ENCODE measurements around the gene MYBPH. TPM values are rescaled to one million over a fixed set of nuclear protein-coding genes. Genes with fewer than 3 reads are reported as not detected.

Gene MYBPH
- total RNA-seq, 2 donors from 2014 or later: not detected

DNA sequence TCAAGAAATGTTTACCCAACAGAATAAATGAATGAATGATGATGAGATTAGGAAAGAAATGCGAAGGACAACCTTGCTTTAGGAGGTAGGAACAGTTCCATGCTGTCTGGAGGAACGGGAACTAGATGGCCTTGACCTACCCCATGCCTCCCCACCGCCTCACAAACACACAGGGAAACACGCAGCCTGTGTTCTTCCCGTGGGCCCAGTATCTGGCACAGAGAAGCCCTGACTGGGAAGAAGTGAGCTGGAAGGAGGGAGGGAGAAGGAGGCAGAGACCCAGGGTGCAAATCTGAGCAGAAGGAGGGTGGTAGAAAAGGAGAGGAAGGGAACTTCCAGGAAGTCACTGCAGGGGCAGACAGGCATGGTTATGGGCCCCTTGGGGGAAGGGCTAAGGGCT, 51.6 kb downstream of the MYBPH start:
- Histone ChIP-seq H3K36me3 (no peaks in the 10 kb centered on the region), H3K4me3 (no peak overlapping the region), H3K4me1 (ENCODE audit: control insufficient read depth in 1 of 2, low read depth in 2 of 2) (peaks cover 14 to 27% of the 10 kb centered on the region in 2 donors), H3K27me3 (replicated peaks; ENCODE audit: insufficient read depth) (no peaks in the 10 kb centered on the region), H3K27ac (no peak overlapping the region), H3K9me3 (no peaks in the 10 kb centered on the region)
- TF ChIP-seq, protein P1, sequence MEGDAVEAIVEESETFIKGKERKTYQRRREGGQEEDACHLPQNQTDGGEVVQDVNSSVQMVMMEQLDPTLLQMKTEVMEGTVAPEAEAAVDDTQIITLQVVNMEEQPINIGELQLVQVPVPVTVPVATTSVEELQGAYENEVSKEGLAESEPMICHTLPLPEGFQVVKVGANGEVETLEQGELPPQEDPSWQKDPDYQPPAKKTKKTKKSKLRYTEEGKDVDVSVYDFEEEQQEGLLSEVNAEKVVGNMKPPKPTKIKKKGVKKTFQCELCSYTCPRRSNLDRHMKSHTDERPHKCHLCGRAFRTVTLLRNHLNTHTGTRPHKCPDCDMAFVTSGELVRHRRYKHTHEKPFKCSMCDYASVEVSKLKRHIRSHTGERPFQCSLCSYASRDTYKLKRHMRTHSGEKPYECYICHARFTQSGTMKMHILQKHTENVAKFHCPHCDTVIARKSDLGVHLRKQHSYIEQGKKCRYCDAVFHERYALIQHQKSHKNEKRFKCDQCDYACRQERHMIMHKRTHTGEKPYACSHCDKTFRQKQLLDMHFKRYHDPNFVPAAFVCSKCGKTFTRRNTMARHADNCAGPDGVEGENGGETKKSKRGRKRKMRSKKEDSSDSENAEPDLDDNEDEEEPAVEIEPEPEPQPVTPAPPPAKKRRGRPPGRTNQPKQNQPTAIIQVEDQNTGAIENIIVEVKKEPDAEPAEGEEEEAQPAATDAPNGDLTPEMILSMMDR (IDR thresholded peaks at IDR 0.05): no peak
- ATAC-seq (ENCODE audit: insufficient number of reproducible peaks, low FRiP score, low read depth): no peak
- DNase-seq (ENCODE audit: low spot score): no peak

DNA sequence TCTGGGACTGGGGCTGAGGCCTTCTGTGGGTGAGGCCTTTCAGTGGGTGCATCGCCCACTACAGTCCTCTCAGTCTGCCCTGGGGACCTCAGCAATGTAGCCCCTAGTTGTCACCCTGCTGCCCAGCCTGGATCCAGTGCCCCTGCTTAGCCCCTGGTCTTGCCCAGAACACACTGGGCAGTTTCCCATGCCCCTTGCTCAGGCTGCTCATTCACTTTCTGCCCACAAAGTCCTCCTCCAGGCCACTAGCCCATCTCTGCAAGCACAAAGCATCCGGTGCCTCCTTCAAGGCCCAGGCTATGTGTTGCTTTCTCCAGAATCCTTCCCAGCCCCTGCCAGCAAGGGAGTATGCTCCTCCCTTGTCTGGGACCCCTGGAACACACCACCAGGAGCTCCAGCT, 53.5 kb downstream of the MYBPH start:
- TF ChIP-seq, protein P1 (IDR thresholded peaks at IDR 0.05): no peak
- Histone ChIP-seq H3K27me3 (replicated peaks; ENCODE audit: insufficient read depth) (no peaks in the 10 kb centered on the region), H3K27ac (no peak overlapping the region), H3K4me1 (ENCODE audit: control insufficient read depth in 1 of 2, low read depth in 2 of 2) (peaks cover 3 to 22% of the 10 kb centered on the region in 2 donors), H3K9me3 (no peaks in the 10 kb centered on the region), H3K36me3 (no peaks in the 10 kb centered on the region), H3K4me3 (no peak overlapping the region)
- DNase-seq (ENCODE audit: low spot score): no peak
- ATAC-seq (ENCODE audit: insufficient number of reproducible peaks, low FRiP score, low read depth): no peak

DNA sequence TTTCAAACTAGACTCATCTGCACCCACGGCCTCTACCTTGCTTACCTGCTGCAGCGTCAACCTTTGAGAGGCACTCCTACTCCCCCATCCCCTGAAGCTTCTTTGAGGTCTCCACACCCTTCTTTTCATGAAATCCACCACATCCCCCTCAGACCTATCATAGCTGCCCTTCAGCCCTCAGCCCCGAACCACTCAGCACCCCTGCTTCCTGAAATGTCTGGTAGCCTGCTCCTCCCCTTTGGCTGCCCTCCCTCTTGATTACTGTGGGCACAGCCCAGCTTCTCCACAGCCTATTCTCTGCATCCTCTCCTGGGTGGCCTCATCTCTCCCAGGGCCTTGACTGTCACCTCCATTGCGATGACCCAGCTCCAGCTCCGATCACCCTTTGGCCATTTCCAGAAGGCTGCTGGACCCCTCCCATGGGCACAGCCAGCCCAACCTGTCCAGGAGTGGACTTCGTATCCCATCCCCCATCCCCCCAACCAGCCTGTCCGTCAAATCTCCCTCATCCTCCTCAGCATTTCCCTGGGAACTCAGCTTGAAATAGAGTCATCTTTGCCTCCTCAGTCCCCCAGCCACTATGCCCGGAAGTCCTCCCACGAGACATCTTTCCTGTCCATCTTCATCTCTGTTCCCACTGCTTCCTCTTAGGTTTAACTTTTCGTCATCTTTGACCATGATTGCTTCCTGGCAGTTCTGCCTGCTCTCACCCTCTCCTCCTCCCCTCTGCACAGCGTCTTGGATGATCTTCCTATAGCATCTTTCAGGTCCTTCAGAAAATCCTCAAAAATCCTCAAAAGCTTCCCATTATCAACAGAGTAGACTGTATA, 54.2 kb downstream of the MYBPH start:
- ATAC-seq (ENCODE audit: insufficient number of reproducible peaks, low FRiP score, low read depth) (no peak), DNase-seq (ENCODE audit: low spot score) (no peak)
- Histone ChIP-seq H3K4me1 (ENCODE audit: control insufficient read depth in 1 of 2, low read depth in 2 of 2) (peaks cover under 1 to 14% of the 10 kb centered on the region in 2 donors), H3K27ac (no peak overlapping the region), H3K27me3 (replicated peaks; ENCODE audit: insufficient read depth) (no peaks in the 10 kb centered on the region), H3K36me3 (no peaks in the 10 kb centered on the region), H3K9me3 (no peaks in the 10 kb centered on the region), H3K4me3 (no peak overlapping the region)
- TF ChIP-seq, protein P1 (IDR thresholded peaks at IDR 0.05): no peak

DNA sequence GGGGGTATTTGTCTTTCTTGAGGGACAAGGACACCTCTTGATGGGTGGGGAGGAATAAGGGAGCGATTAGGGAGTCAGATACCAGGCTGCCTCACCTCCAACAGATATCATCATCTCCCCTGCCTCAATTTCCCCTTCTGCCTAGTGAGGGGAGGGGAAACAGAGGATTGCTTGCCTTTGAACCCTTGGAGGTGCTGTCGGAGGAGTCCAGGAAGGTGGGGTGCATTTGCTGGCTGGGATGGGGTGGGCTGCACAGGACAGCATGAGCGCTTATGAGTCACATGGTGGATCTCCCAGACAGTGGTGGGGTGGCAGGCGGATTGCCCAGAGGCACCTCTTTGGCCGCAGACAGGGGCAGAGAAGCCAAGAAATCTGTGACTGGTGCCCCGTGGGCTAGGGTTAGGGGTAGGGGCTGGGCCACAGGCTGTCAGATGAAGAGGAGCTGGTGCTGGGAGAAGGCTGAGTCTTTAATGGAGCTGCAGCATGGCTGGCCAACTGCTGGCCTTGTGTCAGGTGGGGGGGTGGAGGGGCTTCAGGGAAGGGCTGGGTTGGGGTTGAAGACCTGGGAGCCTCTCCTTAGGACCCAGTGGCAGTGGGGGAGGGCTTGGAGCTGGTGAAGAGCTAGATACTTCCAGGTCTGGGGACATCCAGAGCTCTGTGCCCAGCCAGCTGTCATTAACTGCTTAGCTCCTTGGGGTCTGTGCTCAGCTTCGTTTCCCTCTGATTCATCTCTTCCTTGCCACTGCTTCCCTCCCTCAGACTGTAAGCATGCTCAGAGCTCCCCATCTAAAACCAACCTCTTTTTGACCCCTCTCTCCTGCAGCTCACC, 55.1 kb downstream of the MYBPH start:
- Histone ChIP-seq H3K27ac (no peak overlapping the region), H3K4me3 (no peak overlapping the region), H3K27me3 (replicated peaks; ENCODE audit: insufficient read depth) (no peaks in the 10 kb centered on the region), H3K9me3 (no peaks in the 10 kb centered on the region), H3K4me1 (ENCODE audit: control insufficient read depth in 1 of 2, low read depth in 2 of 2) (peaks cover 0 to 9% of the 10 kb centered on the region in 2 donors), H3K36me3 (no peaks in the 10 kb centered on the region)
- TF ChIP-seq, protein P1 (IDR thresholded peaks at IDR 0.05): no peak
- ATAC-seq (ENCODE audit: insufficient number of reproducible peaks, low FRiP score, low read depth): no peak
- no peak for DNase-seq (ENCODE audit: low spot score)

Other genes with a start within 250 kb of the MYBPH start
- 10 to 100 TPM; 12.6 to 18.5 TPM for gene KLHL12, start 248.6 kb downstream of the MYBPH start, total RNA-seq
- gene ADIPOR1, start 217.5 kb downstream of the MYBPH start, total RNA-seq: 10 to 100 TPM; 91.8 to 98.6 TPM
- 10 to 100 TPM; 41.6 to 61.9 TPM for gene CYB5R1, start 208.6 kb downstream of the MYBPH start, total RNA-seq
- gene TMEM183A, start 168.5 kb downstream of the MYBPH start, total RNA-seq: 10 to 100 TPM; 54.3 to 72.6 TPM
- 10 to 100 TPM; 13.5 to 16.5 TPM for gene PPFIA4, start 149.3 kb downstream of the MYBPH start, total RNA-seq
- gene MYOG, start 89.8 kb downstream of the MYBPH start, total RNA-seq: not detected
- not detected for gene ADORA1, start 48.1 kb downstream of the MYBPH start, total RNA-seq
- 1 to 10 TPM in 1 of 2 donors, under 1 TPM in 1; 0.68 to 5.0 TPM for gene CHI3L1, start 10.9 kb upstream of the MYBPH start, total RNA-seq
- under 1 TPM; 0.14 to 0.41 TPM for gene CHIT1, start 53.8 kb upstream of the MYBPH start, total RNA-seq
- 100 to 1,000 TPM; 119 to 164 TPM for gene BTG2, start 129.7 kb upstream of the MYBPH start, total RNA-seq
- gene FMOD, start 175.3 kb upstream of the MYBPH start, total RNA-seq: 100 to 1,000 TPM; 190 to 438 TPM

Data from thoracic aorta (tissue), 2 donors.